MM.1S (cell line): Measurements from ENCODE around the gene STRIP2.
"Not testable (repeated sequence)": the region's sequence is repeated elsewhere in the genome, so short reads cannot be mapped to it uniquely, and the experiment has no call there.

Source experiments
- DNase-seq: peaks from one replicate; pipeline ENCODE4 v3.0.0-alpha.2; 2015
- H2AFZ ChIP-seq: fragments of 300-600 bp; sonication (generic); 2 replicates; pipeline ENCODE4 v1.6.0; 2016; ENCODE audit warnings: antibody characterized with exemption, low read length
- H3F3A ChIP-seq: fragments of 300-600 bp; sonication (generic); 2 replicates; pipeline ENCODE4 v1.6.1; 2016; ENCODE audit warnings: mild to moderate bottlenecking, antibody characterized with exemption, low read length, moderate library complexity, mixed read lengths; ENCODE audit not compliant: insufficient read depth
- H3K27ac ChIP-seq: fragments of 300-600 bp; sonication (generic); 2 replicates; pipeline ENCODE4 v1.5.1; 2016; ENCODE audit warnings: mild to moderate bottlenecking, low read length
- H3K27me3 ChIP-seq: fragments of 300-600 bp; sonication (generic); replicated peaks from 2 replicates; pipeline ENCODE4 v1.6.0; 2016; ENCODE audit warnings: low read length; ENCODE audit not compliant: insufficient read depth
- H3K36me3 ChIP-seq: fragments of 300-600 bp; sonication (generic); replicated peaks from 2 replicates; pipeline ENCODE4 v1.6.1; 2016; ENCODE audit warnings: mild to moderate bottlenecking, low read length, mixed read lengths; ENCODE audit not compliant: insufficient read depth
- H3K4me1 ChIP-seq: fragments of 300-600 bp; sonication (generic); 2 replicates; pipeline ENCODE4 v1.6.1; 2016; ENCODE audit warnings: low read length, mixed read lengths
- H3K4me2 ChIP-seq: fragments of 300-600 bp; sonication (generic); 2 replicates; pipeline ENCODE4 v1.6.0; 2016; ENCODE audit warnings: low read depth, low read length
- H3K4me3 ChIP-seq: fragments of 300-600 bp; sonication (generic); 2 replicates; pipeline ENCODE4 v1.5.1; 2016; ENCODE audit warnings: low read length, mixed read lengths
- H3K79me2 ChIP-seq: fragments of 300-600 bp; sonication (generic); 2 replicates; pipeline ENCODE4 v1.6.1; 2016; ENCODE audit warnings: mixed run types, low read length, mixed read lengths
- H3K9ac ChIP-seq: fragments of 300-600 bp; sonication (generic); 2 replicates; pipeline ENCODE4 v1.6.1; 2016; ENCODE audit warnings: low read length, mixed read lengths
- H3K9me2 ChIP-seq: fragments of 300-600 bp; sonication (generic); replicated peaks from 2 replicates; pipeline ENCODE4 v1.6.1; 2016; ENCODE audit warnings: mild to moderate bottlenecking, low read length, mixed read lengths; ENCODE audit not compliant: insufficient read depth
- H3K9me3 ChIP-seq: fragments of 300-600 bp; sonication (generic); replicated peaks from 2 replicates; pipeline ENCODE4 v1.6.1; 2016; ENCODE audit warnings: mild to moderate bottlenecking, low read length, mixed read lengths; ENCODE audit not compliant: insufficient read depth
- H4K20me1 ChIP-seq: fragments of 300-600 bp; sonication (generic); 2 replicates; pipeline ENCODE4 v1.6.1; 2016; ENCODE audit warnings: mild to moderate bottlenecking, low read length, moderate library complexity, mixed read lengths; ENCODE audit not compliant: insufficient read depth
- CTCF ChIP-seq: fragments of 300-600 bp; sonication (generic); IDR thresholded peaks from 2 replicates; pipeline ENCODE4 v1.5.1; 2016; ENCODE audit warnings: antibody characterized with exemption, low read length, mixed read lengths
- EZH2 ChIP-seq: fragments of 300-600 bp; sonication (generic); optimal IDR thresholded peaks from 2 replicates; pipeline ENCODE3; 2017; ENCODE audit warnings: low read depth, mild to moderate bottlenecking, antibody characterized with exemption, low read length, mixed read lengths
- EZH2phosphoT487 ChIP-seq: fragments of 300-600 bp; sonication (generic); IDR thresholded peaks from 2 replicates; pipeline ENCODE4 v1.6.1; 2018; ENCODE audit warnings: antibody characterized with exemption, low read length

Gene STRIP2

GRCh38 chr7:129479831-129480230 lies 45.6 kb downstream of the STRIP2 start:
- Histone ChIP-seq H3K27me3 (no peaks in the 10 kb centered on the region), H3K27ac (no peak overlapping the region), H3K9me2 (no peaks in the 10 kb centered on the region), H3K9ac (no peak overlapping the region), H3K9me3 (no peaks in the 10 kb centered on the region), H3F3A (no peaks in the 10 kb centered on the region), H3K36me3 (no peaks in the 10 kb centered on the region), H3K4me1 (no peaks in the 10 kb centered on the region), H3K79me2 (no peaks in the 10 kb centered on the region), H3K4me2 (no peak overlapping the region), H2AFZ (no peak overlapping the region), H4K20me1 (no peaks in the 10 kb centered on the region), H3K4me3 (no peak overlapping the region)
- DNase-seq: peak; percentile 3
- TF ChIP-seq EZH2phosphoT487 (no peak), CTCF (no peak), EZH2 (no peak)

- Histone ChIP-seq H3K9me2 (no peaks in the 10 kb centered on the region), H3K4me1 (no peaks in the 10 kb centered on the region), H3K27ac (no peak overlapping the region), H3K79me2 (no peaks in the 10 kb centered on the region), H2AFZ (no peak overlapping the region), H3K9me3 (no peaks in the 10 kb centered on the region), H4K20me1 (no peaks in the 10 kb centered on the region), H3K27me3 (no peaks in the 10 kb centered on the region), H3K4me2 (no peak overlapping the region), H3K36me3 (no peaks in the 10 kb centered on the region), H3K4me3 (no peak overlapping the region), H3K9ac (no peak overlapping the region), H3F3A (no peaks in the 10 kb centered on the region)
- TF ChIP-seq CTCF (no peak), EZH2 (no peak), EZH2phosphoT487 (no peak)
- peak; percentile 4 for DNase-seq
Measured at GRCh38 chr7:129480674-129481363, 46.6 kb downstream of the STRIP2 start.

- H3F3A ChIP-seq, H4K20me1 ChIP-seq, H3K27ac ChIP-seq, H3K9ac ChIP-seq, H3K9me3 ChIP-seq, DNase-seq, H3K4me2 ChIP-seq, H3K4me3 ChIP-seq, H3K79me2 ChIP-seq, H3K36me3 ChIP-seq, H2AFZ ChIP-seq, H3K4me1 ChIP-seq, H3K27me3 ChIP-seq, H3K9me2 ChIP-seq: not testable (repeated sequence)
Measured at GRCh38 chr7:129481376-129481775, 47.1 kb downstream of the STRIP2 start.

- H2AFZ ChIP-seq: no peak overlapping the region
- H4K20me1 ChIP-seq: no peaks in the 10 kb centered on the region
- TF ChIP-seq CTCF: no peak
- no peak for TF ChIP-seq EZH2phosphoT487
- TF ChIP-seq EZH2: no peak
Measured at GRCh38 chr7:129482781-129483180, 48.5 kb downstream of the STRIP2 start.

More at GRCh38 chr7:129482781-129483180, 48.5 kb downstream of the STRIP2 start:
- no peak overlapping the region for H3K4me3 ChIP-seq
- no peak for DNase-seq
- no peaks in the 10 kb centered on the region for H3K9me3 ChIP-seq
- no peaks in the 10 kb centered on the region for H3K9me2 ChIP-seq
- H3F3A ChIP-seq: no peaks in the 10 kb centered on the region
- no peaks in the 10 kb centered on the region for H3K4me1 ChIP-seq
- H3K9ac ChIP-seq: no peak overlapping the region
- H3K36me3 ChIP-seq: no peaks in the 10 kb centered on the region
- H3K4me2 ChIP-seq: no peak overlapping the region
- H3K27me3 ChIP-seq: no peaks in the 10 kb centered on the region
- no peak overlapping the region for H3K27ac ChIP-seq
- no peaks in the 10 kb centered on the region for H3K79me2 ChIP-seq
